ENCODE measurements around the gene WDFY4. TPM values are rescaled to one million over a fixed set of nuclear protein-coding genes. Genes with fewer than 3 reads are reported as not detected.
A peak's percentile ranks its signal among the peaks of the same experiment; 100 is the strongest.

The WDFY4 gene
- total RNA-seq, 8 experiments from 2014 or later: 0.05 to 2.0 (median 0.13) TPM; not detected in 1

DNA sequence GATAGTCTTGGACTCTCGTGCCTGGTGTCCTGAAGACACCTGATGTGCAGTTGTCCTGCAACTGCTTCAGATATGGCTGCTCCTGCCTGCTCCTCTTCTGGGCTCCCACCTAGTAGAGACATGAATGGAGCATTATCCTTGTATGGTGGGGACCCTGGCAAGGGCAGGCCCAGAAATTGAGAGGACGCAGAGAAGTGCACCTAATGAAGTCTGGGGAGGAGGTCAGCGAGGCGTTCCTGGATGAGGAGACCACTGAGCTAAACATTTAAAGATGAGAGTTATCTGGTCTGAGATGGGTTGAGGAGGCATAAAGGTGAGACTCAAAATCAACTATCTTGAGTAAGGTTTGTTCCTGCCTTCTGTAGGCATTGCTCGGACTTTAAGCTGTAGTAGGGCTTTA is 66.3 kb downstream of the WDFY4 start:
- H3K27ac ChIP-seq: no peak overlapping the region
- H3K4me3 ChIP-seq: no peak overlapping the region
- no peak for ATAC-seq (replicated peaks in 6 of 8)
- H3K4me1 ChIP-seq (replicated peaks in 1 of 2): no peaks in the 10 kb centered on the region
- in situ Hi-C loops (cut with MboI; ENCODE audit: low pct_unique_long_range_greater_than_20kb in 2 of 9, low sequenced_read_pairs in 9 of 9, unreplicated experiment in 9 of 9): no loop called here
- WGBS, 10 experiments: 20 to 100% (median 74%) methylated on average over 1 to 4 of the region's 5 CpGs; no CpG with 5 or more reads in 3 of the 10 experiments

DNA sequence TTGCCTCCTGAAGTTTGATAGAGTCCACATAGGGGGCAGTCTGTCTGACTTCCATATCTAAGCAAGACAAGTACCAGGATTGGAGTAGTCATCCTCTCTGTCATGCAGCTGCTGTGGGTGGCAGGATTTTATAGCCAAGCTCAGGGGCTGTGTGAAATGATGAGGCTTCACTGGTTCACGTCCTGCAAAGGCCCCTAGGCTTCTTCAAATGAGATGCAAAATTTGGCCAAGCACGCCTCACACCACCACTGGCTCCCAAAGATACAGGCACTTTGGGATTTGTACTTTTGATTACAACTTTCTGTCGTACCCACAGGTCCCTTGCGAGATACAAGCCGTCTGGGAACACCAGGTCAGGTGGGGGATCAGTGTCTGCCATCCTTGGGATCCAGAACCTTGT is 67.1 kb downstream of the WDFY4 start:
- in situ Hi-C loops (cut with MboI; ENCODE audit: low pct_unique_long_range_greater_than_20kb in 2 of 9, low sequenced_read_pairs in 9 of 9, unreplicated experiment in 9 of 9): no loop called here
- WGBS, 10 experiments: 34 to 86% (median 52%) methylated on average over 1 to 5 of the region's 5 CpGs; no CpG with 5 or more reads in 3 of the 10 experiments
- no peak for ATAC-seq (replicated peaks in 6 of 8)
- no peaks in the 10 kb centered on the region for H3K4me1 ChIP-seq (replicated peaks in 1 of 2)
- H3K27ac ChIP-seq: no peak overlapping the region
- no peak overlapping the region for H3K4me3 ChIP-seq

DNA sequence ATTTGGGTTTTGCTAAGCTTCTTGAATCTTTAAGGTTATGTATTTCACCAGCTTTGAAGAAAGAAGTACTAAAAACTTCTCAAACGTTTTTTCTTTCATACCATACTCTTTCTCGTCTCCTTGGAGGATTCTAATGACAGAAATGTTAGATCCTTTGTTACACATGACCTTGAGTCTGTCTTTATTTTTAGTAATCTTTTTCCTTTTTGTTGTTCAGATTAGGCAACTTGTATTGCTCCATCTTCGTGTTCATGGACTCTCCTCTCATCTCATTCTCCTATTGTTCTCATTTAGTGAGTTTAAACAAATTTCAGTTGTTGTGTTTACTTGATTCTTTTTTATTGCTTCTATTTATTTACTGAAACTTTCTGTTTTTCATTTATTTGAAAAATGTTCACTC is 73.7 kb downstream of the WDFY4 start:
- in situ Hi-C loops (cut with MboI; ENCODE audit: low pct_unique_long_range_greater_than_20kb in 2 of 9, low sequenced_read_pairs in 9 of 9, unreplicated experiment in 9 of 9): no loop called here
- Histone ChIP-seq H3K27ac (no peak overlapping the region), H3K4me3 (no peak overlapping the region), H3K4me1 (replicated peaks in 1 of 2) (no peaks in the 10 kb centered on the region)
- WGBS, 10 experiments: 4 to 71% (median 48%) methylated on average over 2 to 3 of the region's 3 CpGs
- ATAC-seq (replicated peaks in 6 of 8): no peak

DNA sequence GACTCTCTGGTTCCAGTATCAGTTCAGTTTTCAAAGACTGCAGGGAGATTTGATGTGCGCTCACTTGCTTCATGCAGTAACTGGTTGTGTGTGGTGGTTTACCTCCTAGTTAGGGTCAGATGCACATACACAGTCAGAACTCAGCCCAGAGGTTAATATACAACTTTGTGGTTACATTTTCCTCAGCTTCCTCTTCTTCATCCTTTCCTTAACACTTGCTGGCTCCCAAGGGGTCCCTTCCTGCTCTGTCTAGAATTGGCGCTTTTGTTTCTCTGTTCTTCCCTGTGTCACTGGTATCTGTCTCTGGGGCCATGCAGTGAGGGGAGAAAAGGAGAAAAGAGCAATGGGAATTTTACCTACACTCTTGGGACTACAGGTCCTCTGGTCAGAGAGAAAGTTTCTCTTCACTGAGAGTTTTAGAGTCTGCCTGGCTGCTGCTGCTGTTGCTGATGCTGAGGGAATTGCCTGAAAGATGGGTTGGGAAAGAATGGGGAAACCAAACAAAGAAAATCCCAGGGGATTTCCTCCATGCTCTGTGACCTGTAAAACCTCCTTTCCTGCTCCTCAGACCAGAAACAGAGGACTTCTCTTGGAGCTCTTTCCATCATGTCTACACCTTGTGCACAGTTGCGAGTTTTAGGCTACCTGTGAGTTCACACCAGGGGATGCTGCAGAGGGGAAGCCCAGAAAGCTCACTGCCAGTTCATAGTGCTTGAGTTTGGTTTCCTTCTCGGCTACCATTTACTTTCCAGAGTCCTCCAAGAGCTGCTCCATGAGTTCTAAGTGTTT is 74.6 kb downstream of the WDFY4 start:
- Histone ChIP-seq H3K27ac (no peak overlapping the region), H3K4me3 (no peak overlapping the region), H3K4me1 (replicated peaks in 1 of 2) (no peaks in the 10 kb centered on the region)
- in situ Hi-C loops (cut with MboI; ENCODE audit: low pct_unique_long_range_greater_than_20kb in 2 of 9, low sequenced_read_pairs in 9 of 9, unreplicated experiment in 9 of 9): no loop called here
- WGBS, 10 experiments: 29 to 100% (median 67%) methylated on average over 1 to 4 of the region's 4 CpGs; no CpG with 5 or more reads in 3 of the 10 experiments
- no peak for ATAC-seq (replicated peaks in 6 of 8)

DNA sequence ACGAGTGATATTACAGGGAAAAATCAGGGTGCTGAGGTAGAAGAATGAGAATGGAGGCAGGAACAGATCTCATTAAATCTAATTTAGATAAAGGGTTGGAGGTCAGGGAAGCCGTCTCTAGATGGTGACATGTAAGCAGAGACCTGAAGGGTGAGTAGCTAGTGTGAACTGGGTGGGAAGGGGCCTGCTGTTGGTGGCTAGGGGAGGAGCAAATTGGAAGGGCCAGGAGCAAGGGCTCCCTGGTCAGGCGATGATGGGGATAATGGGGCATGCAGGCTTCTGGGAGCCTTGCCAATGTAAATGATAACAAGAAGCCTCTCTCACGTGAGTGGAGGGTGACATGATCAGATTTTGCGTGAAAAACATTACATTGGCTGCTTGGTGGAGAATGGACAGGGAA is 76.3 kb downstream of the WDFY4 start:
- WGBS, 10 experiments: 10 to 85% (median 57%) methylated on average over 1 to 5 of the region's 5 CpGs
- H3K4me1 ChIP-seq (replicated peaks in 1 of 2): no peaks in the 10 kb centered on the region
- no peak overlapping the region for H3K27ac ChIP-seq
- no peak for ATAC-seq (replicated peaks in 6 of 8)
- no peak overlapping the region for H3K4me3 ChIP-seq
- in situ Hi-C loops (cut with MboI; ENCODE audit: low pct_unique_long_range_greater_than_20kb in 2 of 9, low sequenced_read_pairs in 9 of 9, unreplicated experiment in 9 of 9): no loop called here

DNA sequence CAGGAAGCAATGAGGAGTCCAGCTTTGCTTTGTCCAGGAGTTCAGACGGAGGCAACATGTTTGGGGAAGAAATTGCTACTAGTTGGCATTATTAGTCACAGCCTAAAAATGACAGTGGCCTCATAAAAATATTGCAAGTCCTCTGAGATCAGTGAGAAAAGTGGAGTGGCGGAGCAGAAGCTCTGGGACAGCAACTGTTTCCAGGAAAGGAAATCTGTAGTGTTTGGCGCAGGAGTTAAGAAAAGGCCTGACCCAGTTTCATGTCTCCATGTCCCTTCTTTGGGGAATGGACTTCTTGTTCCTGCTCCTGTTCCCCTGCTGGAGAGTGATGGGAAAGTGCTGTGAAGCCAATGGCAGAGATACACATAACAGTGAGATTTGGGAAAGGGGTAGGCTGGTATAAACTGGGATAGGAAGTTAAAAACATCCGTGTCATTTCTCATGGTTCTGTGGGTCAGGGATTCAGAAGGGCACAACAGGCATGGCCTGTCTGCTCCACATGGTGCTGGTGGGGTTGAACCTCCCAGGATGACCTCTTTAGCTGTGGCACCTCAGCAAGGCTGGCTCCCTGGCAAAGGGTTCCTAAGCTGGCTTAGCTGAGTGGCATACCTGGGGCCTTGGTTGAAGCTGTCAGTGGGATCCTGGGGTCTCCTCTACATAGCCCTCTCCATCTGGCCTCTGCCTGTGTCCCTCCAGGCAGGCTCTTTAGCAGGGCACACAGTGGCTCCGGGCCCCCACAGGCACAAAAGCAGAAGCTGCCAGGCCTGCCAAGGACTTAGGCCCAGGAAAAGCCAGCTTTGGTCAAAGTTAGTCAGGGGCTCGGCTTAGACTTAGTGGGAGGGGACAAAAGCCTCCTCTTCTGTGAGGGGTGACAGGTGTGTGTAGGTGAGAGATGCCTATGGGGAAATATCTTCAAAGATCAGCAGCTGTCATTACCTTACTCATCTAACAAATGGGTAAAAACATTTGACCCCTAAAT is 77.7 kb downstream of the WDFY4 start:
- H3K4me3 ChIP-seq: no peak overlapping the region
- 38 to 87% (median 75%) methylated on average over 1 to 4 of the region's 6 CpGs; no CpG with 5 or more reads in 3 of the 10 experiments for WGBS, 10 experiments
- H3K4me1 ChIP-seq (replicated peaks in 1 of 2): no peaks in the 10 kb centered on the region
- ATAC-seq (replicated peaks in 6 of 8): no peak
- in situ Hi-C loops (cut with MboI; ENCODE audit: low pct_unique_long_range_greater_than_20kb in 2 of 9, low sequenced_read_pairs in 9 of 9, unreplicated experiment in 9 of 9): no loop called here
- H3K27ac ChIP-seq: no peak overlapping the region

DNA sequence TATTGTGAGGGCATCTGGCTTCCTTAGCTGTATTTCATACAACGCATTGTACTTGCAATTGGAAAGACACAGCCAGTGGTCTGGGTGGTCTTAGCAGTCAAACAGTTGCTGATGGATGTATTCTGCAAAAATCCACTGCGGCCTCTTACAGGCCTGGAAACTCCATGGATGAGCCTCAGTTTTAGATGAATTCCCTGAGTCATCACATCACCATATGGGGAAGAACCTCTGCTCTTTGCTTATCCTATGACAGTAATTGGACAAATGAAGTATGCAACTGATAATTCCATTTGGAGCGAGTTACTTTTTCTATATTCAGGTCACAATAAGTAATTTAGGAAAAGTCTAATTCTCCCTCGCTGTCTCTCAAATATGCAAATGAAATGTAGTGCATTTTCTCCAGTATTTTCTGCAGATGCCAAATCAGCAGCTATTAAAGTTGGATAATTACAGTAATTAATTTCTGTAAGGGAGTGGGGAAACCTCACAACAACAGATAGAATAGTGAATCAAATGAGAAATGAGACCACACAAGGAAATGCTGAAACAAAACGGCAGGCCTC is 78.8 kb downstream of the WDFY4 start:
- WGBS, 10 experiments: 0 to 100% (median 72%) methylated on average over 1 to 5 of the region's 5 CpGs
- in situ Hi-C loops (cut with MboI; ENCODE audit: low pct_unique_long_range_greater_than_20kb in 2 of 9, low sequenced_read_pairs in 9 of 9, unreplicated experiment in 9 of 9): no loop called here
- peak in 2 of 8 experiments; percentile 28 to 32 for ATAC-seq (replicated peaks in 6 of 8)
- no peak overlapping the region for H3K4me3 ChIP-seq
- H3K27ac ChIP-seq: no peak overlapping the region
- no peaks in the 10 kb centered on the region for H3K4me1 ChIP-seq (replicated peaks in 1 of 2)

DNA sequence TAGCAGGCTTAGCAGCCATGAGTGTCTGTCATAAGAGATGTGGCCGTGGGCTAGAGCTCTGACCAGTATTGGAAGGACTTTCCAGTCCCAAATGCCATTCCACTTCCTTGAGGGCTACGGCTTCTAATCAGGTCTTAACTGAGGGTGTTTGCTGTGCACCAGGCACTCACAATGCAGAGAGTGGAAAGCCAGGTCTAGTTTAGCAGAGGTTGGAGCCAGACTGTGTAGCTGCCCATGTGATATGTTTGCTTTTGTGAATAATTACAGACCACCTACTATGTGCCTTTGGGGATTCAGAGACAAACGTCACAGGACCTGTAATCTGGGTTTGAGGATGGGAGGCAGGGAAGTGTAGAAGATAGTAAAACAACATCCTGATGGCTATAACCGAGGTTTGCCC is 79.8 kb downstream of the WDFY4 start:
- ATAC-seq (replicated peaks in 6 of 8): no peak
- Histone ChIP-seq H3K4me3 (no peak overlapping the region), H3K27ac (no peak overlapping the region), H3K4me1 (replicated peaks in 1 of 2) (no peaks in the 10 kb centered on the region)
- 0 to 100% (median 75%) methylated on average over 1 to 4 of the region's 4 CpGs; no CpG with 5 or more reads in 1 of the 10 experiments for WGBS, 10 experiments
- in situ Hi-C loops (cut with MboI; ENCODE audit: low pct_unique_long_range_greater_than_20kb in 2 of 9, low sequenced_read_pairs in 9 of 9, unreplicated experiment in 9 of 9): no loop called here

DNA sequence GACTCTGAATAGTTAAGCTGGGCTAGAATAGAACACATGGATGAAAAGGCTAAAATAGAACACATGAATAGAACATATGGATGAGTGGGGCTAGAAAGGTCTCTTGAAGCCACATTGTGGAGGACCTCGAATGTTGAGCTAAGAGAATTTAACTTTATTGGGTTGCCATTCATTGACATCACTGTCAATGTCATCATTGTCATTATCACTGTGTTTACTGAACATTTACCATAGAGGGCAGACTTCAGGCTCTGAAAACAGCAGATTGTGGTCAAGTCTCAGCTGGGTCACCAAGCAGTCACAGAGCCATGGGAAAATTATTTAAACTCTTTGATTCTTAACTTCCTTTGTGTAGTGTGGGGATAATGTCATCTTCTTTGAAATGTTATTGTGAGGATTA is 80.4 kb downstream of the WDFY4 start:
- 0 to 71% (median 50%) methylated on average over 1 of the region's 1 CpG; no CpG with 5 or more reads in 3 of the 10 experiments for WGBS, 10 experiments
- ATAC-seq (replicated peaks in 6 of 8): no peak
- in situ Hi-C loops (cut with MboI; ENCODE audit: low pct_unique_long_range_greater_than_20kb in 2 of 9, low sequenced_read_pairs in 9 of 9, unreplicated experiment in 9 of 9): no loop called here
- H3K4me3 ChIP-seq: no peak overlapping the region
- no peak overlapping the region for H3K27ac ChIP-seq
- H3K4me1 ChIP-seq (replicated peaks in 1 of 2): no peaks in the 10 kb centered on the region

DNA sequence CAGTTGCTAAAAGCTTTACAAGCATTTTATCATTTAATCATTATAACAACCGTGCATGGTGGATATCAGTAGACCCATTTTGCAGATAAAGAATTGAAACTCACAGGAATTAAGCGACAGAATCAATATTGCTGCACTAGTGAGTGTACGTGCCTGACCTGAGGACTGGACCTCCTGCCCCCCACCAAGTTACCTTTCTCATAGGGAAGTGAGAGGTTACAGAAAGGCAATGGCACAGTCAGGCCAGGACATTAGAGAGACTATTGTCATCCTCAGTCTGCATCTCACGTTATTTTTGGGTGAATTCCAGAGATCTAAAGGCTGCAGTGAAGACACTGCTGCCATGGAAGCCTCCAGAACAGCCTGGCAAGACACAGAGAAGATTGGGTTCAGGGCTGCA is 80.9 kb downstream of the WDFY4 start:
- 39 to 91% (median 63%) methylated on average over 1 to 4 of the region's 4 CpGs; no CpG with 5 or more reads in 3 of the 10 experiments for WGBS, 10 experiments
- Histone ChIP-seq H3K4me1 (replicated peaks in 1 of 2) (no peaks in the 10 kb centered on the region), H3K27ac (no peak overlapping the region), H3K4me3 (no peak overlapping the region)
- in situ Hi-C loops (cut with MboI; ENCODE audit: low pct_unique_long_range_greater_than_20kb in 2 of 9, low sequenced_read_pairs in 9 of 9, unreplicated experiment in 9 of 9): no loop called here
- no peak for ATAC-seq (replicated peaks in 6 of 8)

DNA sequence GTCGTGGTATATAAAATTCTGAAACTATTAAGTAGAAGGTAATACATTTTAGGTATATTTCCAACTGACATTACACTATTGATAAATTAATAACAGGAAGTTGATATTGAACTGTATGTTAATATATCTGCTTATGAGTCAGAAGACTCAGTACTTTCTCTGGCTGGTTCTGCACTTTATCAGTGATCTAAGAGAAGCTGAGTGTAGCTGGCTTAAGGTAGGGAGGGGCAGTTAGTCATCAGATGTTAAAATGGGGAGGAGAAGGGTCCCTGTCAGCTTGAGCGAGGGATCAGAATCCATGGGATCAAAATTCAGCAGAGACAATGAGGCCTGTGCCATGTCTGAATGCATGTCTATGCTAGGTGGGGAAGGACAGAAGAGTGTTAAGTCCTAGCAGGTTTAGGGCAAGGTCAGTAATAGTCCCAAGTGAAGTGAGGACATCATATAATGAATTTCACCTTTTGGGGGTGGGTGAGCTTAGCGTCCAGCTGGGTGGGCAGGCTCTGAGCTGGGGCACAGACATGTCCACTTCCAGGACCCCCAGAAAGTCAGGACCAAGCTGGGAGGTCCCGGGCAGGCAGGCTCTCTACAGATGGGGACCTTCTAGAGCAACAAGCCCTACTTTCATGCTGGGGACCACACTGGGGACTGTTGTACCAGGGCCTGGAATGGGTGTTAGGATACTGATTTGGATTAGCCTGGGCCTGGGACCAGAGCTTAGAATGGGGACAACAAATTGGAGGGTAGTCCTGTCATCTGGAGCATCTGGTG is 82.9 kb downstream of the WDFY4 start:
- in situ Hi-C loops (cut with MboI; ENCODE audit: low pct_unique_long_range_greater_than_20kb in 2 of 9, low sequenced_read_pairs in 9 of 9, unreplicated experiment in 9 of 9): no loop called here
- H3K4me1 ChIP-seq (replicated peaks in 1 of 2): no peaks in the 10 kb centered on the region
- 6 to 67% (median 25%) methylated on average over 1 to 2 of the region's 4 CpGs; no CpG with 5 or more reads in 3 of the 10 experiments for WGBS, 10 experiments
- H3K27ac ChIP-seq: no peak overlapping the region
- ATAC-seq (replicated peaks in 6 of 8): peak in 4 of 8 experiments; percentile 15 to 78 (median 64)
- no peak overlapping the region for H3K4me3 ChIP-seq

DNA sequence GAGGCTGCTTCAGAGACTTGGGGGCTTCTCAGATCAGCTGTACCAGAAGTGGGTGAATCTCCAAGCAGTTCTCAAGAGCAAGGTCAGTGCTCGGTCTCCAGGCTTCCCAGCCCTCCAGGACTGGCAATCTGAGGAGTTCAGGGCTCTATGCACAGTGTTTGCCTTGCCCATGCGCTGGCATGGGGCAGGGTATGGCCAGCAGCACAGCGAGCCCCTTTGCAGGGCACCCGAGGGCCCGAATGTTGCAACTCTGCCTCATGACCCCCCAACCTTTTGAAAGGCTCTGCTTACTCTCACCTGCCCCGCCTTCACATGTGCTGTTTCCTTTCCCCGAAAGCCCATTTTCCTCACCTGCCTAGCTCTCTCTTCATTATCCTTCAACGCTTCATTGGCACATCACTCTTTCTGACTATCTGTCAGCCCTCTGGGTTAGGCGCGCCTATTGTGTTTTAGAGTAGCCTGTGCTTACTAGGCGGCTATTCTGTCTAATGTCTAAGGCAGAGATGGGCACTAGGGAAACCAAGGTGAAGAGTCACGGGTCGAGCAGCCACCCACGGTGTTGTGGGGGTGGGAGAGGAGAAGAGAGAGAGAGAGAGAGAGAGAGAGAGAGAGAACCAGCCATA is 83.6 kb downstream of the WDFY4 start:
- WGBS, 10 experiments: 27 to 92% (median 83%) methylated on average over 2 to 9 of the region's 14 CpGs; no CpG with 5 or more reads in 2 of the 10 experiments
- no peak for ATAC-seq (replicated peaks in 6 of 8)
- Histone ChIP-seq H3K4me3 (no peak overlapping the region), H3K27ac (no peak overlapping the region), H3K4me1 (replicated peaks in 1 of 2) (no peaks in the 10 kb centered on the region)
- in situ Hi-C loops (cut with MboI; ENCODE audit: low pct_unique_long_range_greater_than_20kb in 2 of 9, low sequenced_read_pairs in 9 of 9, unreplicated experiment in 9 of 9): no loop called here
